Cardiac fibroblast (primary cell): ENCODE measurements around the gene MYBPHL.
A peak's percentile ranks its signal among the peaks of the same experiment; 100 is the strongest.
"Not testable (repeated sequence)": the region's sequence is repeated elsewhere in the genome, so short reads cannot be mapped to it uniquely, and the experiment has no call there.

Source experiments
- DNase-seq, 2 donors: peaks; one replicate each; pipeline versions ENCODE4 v3.0.0 to v3.0.0-alpha.2; 2010; ENCODE audit warnings: low read depth in 2 of 2
- H3K4me3 ChIP-seq, 2 donors: replicated peaks in 1 of 2; 1 replicate in 1 of 2; 2 replicates in 1 of 2; pipeline ENCODE4 v1.5.1; 2011; ENCODE audit warnings: low read depth in 2 of 2, low read length in 2 of 2, mild to moderate bottlenecking in 2 of 2, moderate library complexity in 1 of 2
- TF ChIP-seq, protein P1 (sequence below): IDR thresholded peaks from one replicate; pipeline ENCODE4 v1.5.1; 2011; ENCODE audit warnings: low read depth, mild to moderate bottlenecking, low read length, inconsistent platforms

The MYBPHL gene

DNA sequence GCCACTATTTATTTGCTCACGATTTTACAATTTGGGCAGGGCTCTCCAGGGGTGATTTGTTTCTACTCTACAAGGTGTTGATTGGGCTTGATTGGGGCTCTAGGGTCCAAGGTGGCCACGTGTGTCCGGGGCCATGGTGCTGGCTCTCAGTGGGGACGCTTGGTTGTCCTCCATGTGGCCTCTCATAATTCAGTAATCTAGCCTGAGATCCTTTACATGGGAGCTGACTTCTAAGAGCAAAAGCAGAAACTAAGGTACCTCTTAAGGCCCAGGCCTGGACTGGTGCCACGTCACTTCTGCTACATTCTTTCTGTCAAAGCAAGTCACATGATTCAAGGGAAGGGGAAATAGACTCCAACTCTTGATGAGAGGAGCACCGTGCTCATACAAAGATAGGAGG lies 15.8 kb downstream of the MYBPHL start:
- no peak for DNase-seq

DNA sequence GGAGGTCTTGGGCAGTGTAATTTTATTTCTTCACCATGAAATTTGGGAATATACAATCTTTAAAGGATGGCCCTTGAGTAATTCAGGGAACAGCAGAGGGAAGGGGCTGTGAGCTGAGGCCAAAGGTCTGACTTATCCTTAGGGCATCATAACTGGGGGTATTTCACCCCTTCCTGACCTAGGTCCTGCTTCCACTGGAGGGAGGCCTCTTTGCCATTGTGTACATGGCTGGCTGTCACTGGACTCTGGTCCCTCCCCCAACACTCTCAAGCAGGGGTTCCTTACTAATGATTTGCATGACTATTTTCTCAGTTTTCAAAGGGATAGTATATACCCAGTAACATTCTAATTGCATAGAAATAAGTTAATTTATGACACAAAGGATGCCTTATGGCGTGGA lies 16.7 kb downstream of the MYBPHL start:
- TF ChIP-seq, protein P1, sequence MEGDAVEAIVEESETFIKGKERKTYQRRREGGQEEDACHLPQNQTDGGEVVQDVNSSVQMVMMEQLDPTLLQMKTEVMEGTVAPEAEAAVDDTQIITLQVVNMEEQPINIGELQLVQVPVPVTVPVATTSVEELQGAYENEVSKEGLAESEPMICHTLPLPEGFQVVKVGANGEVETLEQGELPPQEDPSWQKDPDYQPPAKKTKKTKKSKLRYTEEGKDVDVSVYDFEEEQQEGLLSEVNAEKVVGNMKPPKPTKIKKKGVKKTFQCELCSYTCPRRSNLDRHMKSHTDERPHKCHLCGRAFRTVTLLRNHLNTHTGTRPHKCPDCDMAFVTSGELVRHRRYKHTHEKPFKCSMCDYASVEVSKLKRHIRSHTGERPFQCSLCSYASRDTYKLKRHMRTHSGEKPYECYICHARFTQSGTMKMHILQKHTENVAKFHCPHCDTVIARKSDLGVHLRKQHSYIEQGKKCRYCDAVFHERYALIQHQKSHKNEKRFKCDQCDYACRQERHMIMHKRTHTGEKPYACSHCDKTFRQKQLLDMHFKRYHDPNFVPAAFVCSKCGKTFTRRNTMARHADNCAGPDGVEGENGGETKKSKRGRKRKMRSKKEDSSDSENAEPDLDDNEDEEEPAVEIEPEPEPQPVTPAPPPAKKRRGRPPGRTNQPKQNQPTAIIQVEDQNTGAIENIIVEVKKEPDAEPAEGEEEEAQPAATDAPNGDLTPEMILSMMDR, result no peak
- DNase-seq, result no peak
- H3K4me3 ChIP-seq, result no peak overlapping the region

More for the DNA sequence above, 15.8 kb downstream of the MYBPHL start:
- H3K4me3 ChIP-seq, result no peak overlapping the region
- TF ChIP-seq, protein P1, result no peak

DNA sequence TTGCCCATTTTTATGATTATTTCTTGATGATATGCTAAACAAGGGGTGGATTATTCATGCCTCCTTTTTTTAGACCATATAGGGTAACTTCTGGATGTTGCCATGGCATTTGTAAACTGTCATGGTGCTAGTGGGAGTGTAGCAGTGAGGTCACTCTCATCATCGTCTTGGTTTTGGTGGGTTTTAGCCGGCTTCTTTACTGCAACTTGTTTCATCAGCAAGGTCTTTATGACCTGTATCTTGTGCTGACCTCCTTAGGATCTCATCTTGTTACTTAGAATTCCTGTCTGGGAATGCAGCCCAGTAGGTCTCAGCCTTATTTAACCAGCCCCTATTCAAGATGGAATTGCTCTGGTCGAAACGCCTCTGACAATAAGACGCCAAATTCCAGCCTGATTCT lies 20.0 kb downstream of the MYBPHL start:
- not testable (repeated sequence) for DNase-seq, H3K4me3 ChIP-seq

DNA sequence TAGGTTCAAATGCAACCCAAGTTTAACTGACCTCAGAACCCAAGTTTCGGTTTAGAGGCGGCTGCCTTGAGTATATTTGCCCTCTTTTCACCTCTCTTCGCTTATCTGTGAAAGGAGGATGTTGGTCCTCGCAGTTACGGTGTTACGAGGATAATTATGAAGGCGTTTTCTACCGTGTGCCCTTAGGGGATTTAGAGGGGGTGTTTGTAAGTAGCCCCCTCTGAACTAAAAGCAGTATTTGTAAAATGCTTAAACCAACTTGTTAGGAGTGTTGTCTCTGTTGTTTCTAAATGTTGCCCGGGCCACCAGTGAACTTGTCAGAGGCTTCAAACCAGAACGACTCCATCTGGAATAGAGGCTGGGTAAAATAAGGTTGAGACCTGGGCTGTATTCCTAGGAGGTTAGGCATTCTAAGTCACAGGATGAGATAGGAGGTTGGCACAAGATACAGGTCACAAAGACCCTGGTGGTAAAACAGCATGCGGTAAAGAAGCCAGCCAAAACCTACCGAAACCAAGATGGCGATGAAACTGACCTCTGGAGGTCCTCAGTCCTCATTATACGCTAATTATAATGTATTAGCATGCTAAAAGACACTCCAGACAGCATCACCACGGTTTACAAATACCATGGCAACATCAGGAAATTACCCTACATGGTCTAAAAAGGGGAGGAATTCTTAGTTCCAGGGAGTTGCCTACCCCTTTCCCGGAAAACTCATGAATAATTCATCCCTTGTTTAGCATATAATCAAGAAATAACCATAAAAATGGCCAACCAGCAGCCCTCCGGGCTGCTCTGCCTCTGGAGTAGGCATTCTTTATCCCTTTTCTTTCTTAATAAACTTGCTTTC lies 22.8 kb downstream of the MYBPHL start:
- TF ChIP-seq, protein P1, result no peak
- peak in 1 of 2 donors; percentile 26 for DNase-seq
- H3K4me3 ChIP-seq, result peak overlapping the region; percentile 68 to 90

DNA sequence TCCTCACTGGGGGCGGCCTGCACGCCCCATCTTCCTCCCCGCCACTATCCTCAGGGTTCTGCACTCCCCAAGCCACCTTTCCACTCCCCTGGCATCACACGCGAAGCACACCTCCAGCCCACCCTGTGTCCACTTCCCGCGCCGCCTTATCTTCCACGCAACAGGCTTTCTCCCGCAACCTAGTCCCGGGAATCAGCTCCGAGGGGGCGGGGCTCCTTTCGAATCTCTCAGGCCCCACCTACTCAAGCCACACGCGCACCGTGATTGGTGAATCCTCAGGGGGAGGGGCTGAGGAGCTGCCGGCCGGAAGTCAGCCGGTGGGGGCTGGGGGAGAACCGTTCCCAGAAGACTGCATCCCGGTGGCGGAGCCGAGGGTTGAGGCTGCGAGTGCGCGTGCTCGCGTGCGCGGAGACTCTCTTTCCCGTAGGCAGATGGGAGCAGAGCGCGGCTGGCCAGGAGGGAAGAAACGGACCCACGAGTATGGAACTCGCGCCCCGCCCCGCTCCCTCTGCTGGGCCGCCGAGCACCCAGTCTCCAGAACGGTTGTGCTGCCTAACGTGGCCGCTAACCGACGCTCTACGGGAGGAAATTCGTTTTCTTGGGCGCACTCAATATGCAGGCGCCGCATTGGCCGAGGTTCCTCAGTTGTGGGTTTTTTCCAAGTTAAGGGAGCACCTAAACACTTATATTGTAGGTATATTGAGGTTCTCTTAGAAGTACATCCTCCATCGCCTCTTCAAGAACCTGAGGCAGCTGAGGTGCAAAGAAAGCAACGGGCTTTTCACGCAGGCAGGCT lies 23.7 kb downstream of the MYBPHL start, which contains the start of gene PSRC1:
PSRC1 (minus strand) TSS at position 194 of the 796 bp plus-strand sequence.
- peak within 1 kb of the TSS; percentile 68 to 90 for H3K4me3 ChIP-seq
- TF ChIP-seq, protein P1, result peak; percentile 67
- DNase-seq, result peak; percentile 97 to 98

DNA sequence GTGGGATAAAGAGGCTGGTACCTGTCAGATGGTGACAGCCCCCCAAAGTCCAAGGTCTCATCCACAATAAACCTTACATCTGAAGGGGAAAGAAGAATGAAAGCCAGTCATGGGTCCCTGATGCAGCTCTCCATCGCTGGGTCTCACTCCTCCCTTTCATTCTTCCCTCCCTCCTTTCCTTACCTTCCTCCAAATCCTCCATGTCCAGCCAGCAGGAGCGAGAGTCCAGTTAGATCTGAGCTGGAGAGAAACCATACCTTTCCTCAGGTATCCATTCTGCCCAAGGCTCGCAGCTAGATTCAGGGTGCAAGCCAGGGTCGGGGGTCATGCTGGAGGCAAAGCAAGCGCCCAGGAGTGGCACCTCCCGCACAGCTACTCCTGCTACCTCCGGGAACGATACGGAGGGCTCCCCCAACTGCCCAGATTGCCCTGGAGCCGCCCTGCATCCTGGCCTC lies 24.3 kb downstream of the MYBPHL start:
- H3K4me3 ChIP-seq, result peak overlapping the region; percentile 68 to 90
- DNase-seq, result no peak
- TF ChIP-seq, protein P1, result no peak
